Peyer's patch (tissue), 4 donors: ENCODE results near the gene KCNN4.
"Not testable (repeated sequence)": the region's sequence is repeated elsewhere in the genome, so short reads cannot be mapped to it uniquely, and the experiment has no call there.

ENCODE experiments used
- POLR2A ChIP-seq, 2 donors: fragments of 450-650 bp; IDR thresholded peaks; one replicate each; pipeline ENCODE4 v1.5.1; 2017; ENCODE audit warnings: antibody characterized with exemption in 2 of 2, mild to moderate bottlenecking in 2 of 2, moderate library complexity in 2 of 2
- TF ChIP-seq, protein P1 (sequence below), 6 experiments: fragments of 450-650 bp in 4 of 6; fragments of 200-600 bp in 2 of 6; sonication (generic) in 1 of 6; IDR thresholded peaks; one replicate each; pipeline ENCODE4 v1.5.1; 2017 to 2019; ENCODE audit warnings: antibody characterized with exemption in 6 of 6, mild to moderate bottlenecking in 3 of 6, moderate library complexity in 1 of 6

DNA sequence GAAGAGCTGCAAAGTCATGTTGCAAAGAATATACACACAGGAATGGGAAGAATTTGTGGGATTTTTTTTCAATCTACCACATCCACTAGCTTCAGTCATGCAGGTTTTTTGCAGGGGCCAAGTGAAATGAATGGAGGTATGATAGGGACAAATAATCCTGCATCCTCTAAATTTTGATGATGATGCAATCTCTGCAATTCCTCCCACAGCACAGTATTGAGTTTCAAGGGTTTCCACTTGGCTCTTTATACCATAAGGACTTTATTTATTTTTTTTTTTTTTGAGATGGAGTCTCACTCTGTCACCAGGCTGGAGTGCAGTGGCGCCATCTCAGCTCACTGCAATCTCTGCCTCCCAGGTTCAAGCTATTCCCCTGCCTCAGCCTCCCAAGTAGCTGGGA lies 36.7 kb upstream of the KCNN4 start:
- TF ChIP-seq, protein P1, sequence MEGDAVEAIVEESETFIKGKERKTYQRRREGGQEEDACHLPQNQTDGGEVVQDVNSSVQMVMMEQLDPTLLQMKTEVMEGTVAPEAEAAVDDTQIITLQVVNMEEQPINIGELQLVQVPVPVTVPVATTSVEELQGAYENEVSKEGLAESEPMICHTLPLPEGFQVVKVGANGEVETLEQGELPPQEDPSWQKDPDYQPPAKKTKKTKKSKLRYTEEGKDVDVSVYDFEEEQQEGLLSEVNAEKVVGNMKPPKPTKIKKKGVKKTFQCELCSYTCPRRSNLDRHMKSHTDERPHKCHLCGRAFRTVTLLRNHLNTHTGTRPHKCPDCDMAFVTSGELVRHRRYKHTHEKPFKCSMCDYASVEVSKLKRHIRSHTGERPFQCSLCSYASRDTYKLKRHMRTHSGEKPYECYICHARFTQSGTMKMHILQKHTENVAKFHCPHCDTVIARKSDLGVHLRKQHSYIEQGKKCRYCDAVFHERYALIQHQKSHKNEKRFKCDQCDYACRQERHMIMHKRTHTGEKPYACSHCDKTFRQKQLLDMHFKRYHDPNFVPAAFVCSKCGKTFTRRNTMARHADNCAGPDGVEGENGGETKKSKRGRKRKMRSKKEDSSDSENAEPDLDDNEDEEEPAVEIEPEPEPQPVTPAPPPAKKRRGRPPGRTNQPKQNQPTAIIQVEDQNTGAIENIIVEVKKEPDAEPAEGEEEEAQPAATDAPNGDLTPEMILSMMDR (IDR thresholded peaks at IDR 0.05) = not testable (repeated sequence)
- TF ChIP-seq POLR2A (IDR thresholded peaks at IDR 0.05) = not testable (repeated sequence)
